Measurements from ENCODE around the gene MCCD1.

DNA sequence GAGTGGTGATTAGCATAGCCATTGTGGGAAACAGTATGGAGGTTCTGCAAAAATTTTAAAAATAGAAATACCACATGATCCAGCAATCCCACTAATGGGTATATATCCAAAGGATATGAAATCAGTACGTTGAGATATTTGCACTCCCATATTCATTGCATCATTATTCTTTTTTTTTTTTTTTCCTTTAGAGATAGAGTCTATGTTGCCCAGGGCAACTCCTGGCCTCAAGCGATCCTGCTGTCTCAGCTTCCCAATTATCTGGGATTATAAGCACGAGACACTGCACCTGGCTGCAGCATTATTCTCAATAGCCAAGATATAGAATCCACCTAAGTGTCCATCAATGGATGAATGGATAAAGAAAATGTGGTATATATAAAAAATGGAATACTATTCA, 6.9 kb upstream of the MCCD1 start:
- TF ChIP-seq, protein P1, sequence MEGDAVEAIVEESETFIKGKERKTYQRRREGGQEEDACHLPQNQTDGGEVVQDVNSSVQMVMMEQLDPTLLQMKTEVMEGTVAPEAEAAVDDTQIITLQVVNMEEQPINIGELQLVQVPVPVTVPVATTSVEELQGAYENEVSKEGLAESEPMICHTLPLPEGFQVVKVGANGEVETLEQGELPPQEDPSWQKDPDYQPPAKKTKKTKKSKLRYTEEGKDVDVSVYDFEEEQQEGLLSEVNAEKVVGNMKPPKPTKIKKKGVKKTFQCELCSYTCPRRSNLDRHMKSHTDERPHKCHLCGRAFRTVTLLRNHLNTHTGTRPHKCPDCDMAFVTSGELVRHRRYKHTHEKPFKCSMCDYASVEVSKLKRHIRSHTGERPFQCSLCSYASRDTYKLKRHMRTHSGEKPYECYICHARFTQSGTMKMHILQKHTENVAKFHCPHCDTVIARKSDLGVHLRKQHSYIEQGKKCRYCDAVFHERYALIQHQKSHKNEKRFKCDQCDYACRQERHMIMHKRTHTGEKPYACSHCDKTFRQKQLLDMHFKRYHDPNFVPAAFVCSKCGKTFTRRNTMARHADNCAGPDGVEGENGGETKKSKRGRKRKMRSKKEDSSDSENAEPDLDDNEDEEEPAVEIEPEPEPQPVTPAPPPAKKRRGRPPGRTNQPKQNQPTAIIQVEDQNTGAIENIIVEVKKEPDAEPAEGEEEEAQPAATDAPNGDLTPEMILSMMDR (IDR thresholded peaks at IDR 0.05): no peak
- TF ChIP-seq POLR2A (IDR thresholded peaks at IDR 0.05): no peak
- TF ChIP-seq EP300 (IDR thresholded peaks at IDR 0.05): no peak
- no peak for TF ChIP-seq POLR2AphosphoS5 (IDR thresholded peaks at IDR 0.05)

Measured in suprapubic skin (tissue), 4 donors.